ENCODE measurements around the gene ASIC1. TPM values are rescaled to one million over a fixed set of nuclear protein-coding genes. Genes with fewer than 3 reads are reported as not detected.
A peak's percentile ranks its signal among the peaks of the same experiment; 100 is the strongest.

The ASIC1 gene
- total and polyA plus RNA-seq, 2 of the 13 experiments (the other 11 are each of a cell fraction or from before 2014, with no cell fraction given): 0.44 to 1.5 TPM

- TF ChIP-seq, protein P1, sequence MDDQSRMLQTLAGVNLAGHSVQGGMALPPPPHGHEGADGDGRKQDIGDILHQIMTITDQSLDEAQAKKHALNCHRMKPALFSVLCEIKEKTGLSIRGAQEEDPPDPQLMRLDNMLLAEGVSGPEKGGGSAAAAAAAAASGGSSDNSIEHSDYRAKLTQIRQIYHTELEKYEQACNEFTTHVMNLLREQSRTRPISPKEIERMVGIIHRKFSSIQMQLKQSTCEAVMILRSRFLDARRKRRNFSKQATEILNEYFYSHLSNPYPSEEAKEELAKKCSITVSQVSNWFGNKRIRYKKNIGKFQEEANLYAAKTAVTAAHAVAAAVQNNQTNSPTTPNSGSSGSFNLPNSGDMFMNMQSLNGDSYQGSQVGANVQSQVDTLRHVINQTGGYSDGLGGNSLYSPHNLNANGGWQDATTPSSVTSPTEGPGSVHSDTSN (CRISPR knock-in tag; IDR thresholded peaks at IDR 0.05; ENCODE audit: borderline replicate concordance): no peak
- TF ChIP-seq, protein P2, sequence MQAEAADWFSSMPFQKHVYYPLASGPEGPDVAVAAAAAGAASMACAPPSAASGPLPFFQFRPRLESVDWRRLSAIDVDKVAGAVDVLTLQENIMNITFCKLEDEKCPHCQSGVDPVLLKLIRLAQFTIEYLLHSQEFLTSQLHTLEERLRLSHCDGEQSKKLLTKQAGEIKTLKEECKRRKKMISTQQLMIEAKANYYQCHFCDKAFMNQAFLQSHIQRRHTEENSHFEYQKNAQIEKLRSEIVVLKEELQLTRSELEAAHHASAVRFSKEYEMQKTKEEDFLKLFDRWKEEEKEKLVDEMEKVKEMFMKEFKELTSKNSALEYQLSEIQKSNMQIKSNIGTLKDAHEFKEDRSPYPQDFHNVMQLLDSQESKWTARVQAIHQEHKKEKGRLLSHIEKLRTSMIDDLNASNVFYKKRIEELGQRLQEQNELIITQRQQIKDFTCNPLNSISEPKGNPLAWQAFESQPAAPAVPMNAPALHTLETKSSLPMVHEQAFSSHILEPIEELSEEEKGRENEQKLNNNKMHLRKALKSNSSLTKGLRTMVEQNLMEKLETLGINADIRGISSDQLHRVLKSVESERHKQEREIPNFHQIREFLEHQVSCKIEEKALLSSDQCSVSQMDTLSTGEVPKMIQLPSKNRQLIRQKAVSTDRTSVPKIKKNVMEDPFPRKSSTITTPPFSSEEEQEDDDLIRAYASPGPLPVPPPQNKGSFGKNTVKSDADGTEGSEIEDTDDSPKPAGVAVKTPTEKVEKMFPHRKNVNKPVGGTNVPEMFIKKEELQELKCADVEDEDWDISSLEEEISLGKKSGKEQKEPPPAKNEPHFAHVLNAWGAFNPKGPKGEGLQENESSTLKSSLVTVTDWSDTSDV (CRISPR knock-in tag; IDR thresholded peaks at IDR 0.05): no peak
- TF ChIP-seq BRF2 (CRISPR knock-in tag; IDR thresholded peaks at IDR 0.05) (no peak), HMG20B (CRISPR knock-in tag; conservative IDR thresholded peaks at IDR 0.05) (0 out of 2 replicates have a peak, but pooled peaks have one; percentile 13), ASH2L (IDR thresholded peaks at IDR 0.05; ENCODE audit: insufficient read length, low read depth, low read length) (peak; percentile 80), ZFP36 (IDR thresholded peaks at IDR 0.05; ENCODE audit: borderline replicate concordance, low read depth, low read length, partially characterized antibody) (no peak), ZFP91 (CRISPR knock-in tag; IDR thresholded peaks at IDR 0.05; ENCODE audit: borderline replicate concordance) (peak; percentile 57; the same call in 1 of the 2 replicates), MTERF4 (CRISPR knock-in tag; IDR thresholded peaks at IDR 0.05) (no peak), PRDM10 (CRISPR knock-in tag; IDR thresholded peaks at IDR 0.05; ENCODE audit: low read depth) (no peak)
- TF ChIP-seq, protein P3, sequence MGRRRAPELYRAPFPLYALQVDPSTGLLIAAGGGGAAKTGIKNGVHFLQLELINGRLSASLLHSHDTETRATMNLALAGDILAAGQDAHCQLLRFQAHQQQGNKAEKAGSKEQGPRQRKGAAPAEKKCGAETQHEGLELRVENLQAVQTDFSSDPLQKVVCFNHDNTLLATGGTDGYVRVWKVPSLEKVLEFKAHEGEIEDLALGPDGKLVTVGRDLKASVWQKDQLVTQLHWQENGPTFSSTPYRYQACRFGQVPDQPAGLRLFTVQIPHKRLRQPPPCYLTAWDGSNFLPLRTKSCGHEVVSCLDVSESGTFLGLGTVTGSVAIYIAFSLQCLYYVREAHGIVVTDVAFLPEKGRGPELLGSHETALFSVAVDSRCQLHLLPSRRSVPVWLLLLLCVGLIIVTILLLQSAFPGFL (CRISPR knock-in tag; IDR thresholded peaks at IDR 0.05): no peak
- TF ChIP-seq, protein P4, sequence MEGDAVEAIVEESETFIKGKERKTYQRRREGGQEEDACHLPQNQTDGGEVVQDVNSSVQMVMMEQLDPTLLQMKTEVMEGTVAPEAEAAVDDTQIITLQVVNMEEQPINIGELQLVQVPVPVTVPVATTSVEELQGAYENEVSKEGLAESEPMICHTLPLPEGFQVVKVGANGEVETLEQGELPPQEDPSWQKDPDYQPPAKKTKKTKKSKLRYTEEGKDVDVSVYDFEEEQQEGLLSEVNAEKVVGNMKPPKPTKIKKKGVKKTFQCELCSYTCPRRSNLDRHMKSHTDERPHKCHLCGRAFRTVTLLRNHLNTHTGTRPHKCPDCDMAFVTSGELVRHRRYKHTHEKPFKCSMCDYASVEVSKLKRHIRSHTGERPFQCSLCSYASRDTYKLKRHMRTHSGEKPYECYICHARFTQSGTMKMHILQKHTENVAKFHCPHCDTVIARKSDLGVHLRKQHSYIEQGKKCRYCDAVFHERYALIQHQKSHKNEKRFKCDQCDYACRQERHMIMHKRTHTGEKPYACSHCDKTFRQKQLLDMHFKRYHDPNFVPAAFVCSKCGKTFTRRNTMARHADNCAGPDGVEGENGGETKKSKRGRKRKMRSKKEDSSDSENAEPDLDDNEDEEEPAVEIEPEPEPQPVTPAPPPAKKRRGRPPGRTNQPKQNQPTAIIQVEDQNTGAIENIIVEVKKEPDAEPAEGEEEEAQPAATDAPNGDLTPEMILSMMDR (CRISPR knock-in tag; IDR thresholded peaks at IDR 0.05): peak; percentile 88
These were observed 27.6 kb downstream of the ASIC1 start, which contains the start of gene SMARCD1 (continued) for GRCh38 chr12:50084775-50085614.

Data from HepG2 (cell line).